ENCODE data around the gene GASK1A.
"Not testable (repeated sequence)": the region's sequence is repeated elsewhere in the genome, so short reads cannot be mapped to it uniquely, and the experiment has no call there.

The GASK1A gene

DNA sequence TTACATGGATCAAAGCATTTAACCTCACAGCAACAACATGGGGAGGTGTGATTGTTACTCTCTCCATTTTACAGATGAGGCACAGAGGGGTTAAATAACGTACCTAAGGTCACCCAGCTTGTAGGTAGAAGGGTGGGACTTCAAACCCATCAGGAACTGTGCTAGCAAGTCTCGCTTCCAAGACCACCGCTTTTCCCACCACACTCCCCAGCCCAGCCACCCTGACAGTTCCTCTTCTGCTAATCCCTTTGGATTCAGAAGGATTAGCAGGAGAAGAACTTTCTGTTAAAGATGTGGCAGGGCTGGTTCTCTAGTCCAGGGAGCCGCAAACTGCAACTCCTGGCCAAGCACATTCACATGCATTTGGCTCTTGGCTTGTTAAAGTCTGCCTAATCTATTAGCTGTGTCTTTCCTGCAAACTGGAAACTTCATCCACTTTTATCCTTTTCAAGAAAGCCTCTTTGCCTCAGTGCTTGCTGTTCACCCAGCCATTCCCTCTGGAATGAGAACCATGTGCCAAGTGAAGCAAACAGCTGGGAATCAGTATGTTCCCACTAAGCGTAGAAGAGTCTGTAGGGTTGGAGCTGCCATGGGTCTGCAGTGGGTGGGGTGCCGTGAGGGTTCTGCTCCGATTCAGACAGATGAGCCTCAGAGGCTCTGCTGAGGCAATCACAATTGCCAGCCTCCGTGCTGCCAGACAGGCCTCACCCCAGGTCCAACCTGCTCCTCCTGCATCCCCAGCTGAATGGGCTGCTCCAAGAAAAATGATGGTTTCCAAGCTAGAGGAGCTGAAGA is 82.2 kb downstream of the GASK1A start:
- peak; percentile 12 for DNase-seq (ENCODE audit: low read depth, low spot score)

DNA sequence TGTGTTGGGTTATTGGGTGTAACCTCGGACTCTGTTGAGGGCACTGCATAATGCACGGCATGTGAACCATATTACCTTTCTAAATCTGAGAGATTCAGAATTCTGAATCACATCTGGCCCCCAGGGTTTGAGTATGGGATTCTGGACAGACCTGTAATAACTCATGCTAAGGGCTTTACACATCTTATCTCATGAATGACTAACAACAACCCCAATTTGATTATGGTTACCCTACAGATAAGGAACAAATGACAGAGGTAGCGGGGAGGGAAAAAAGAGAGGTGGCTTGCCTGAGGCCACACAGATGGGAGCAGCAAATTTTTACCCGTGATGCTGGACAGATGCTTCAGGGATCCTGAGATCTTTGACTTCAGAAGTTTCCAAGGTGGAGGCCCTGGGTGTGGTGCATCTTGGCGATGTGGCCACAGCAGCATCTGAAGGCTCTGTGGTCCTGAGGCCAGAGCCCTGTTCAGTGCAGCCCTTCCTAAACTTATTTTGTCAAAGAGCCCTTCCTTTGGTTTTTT is 83.0 kb downstream of the GASK1A start:
- no peak for DNase-seq (ENCODE audit: low read depth, low spot score)

DNA sequence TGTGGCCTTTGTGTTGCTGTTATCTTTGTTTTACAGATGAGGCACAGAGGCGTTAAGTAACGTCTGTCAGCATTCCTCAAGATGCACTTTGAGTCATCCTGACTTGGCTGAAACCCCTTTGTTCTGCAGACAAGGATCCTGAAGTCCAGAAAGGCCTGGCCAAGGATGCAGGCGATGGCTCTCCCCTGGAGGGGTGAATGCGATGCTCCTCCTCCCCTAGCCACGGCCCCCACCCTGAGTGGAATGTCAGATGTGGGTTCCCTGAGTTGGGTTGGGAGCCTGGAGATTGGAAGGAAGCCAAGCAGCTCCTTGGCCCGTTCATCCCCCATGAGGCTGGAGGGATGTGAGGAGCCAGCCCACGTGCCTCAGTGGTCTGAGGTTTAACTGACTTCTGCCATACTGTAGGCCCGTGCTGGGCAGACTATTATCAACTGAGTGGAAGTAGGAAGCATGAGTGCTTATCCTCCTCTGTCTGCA is 83.5 kb downstream of the GASK1A start:
- DNase-seq (ENCODE audit: low read depth, low spot score), result peak; percentile 63

DNA sequence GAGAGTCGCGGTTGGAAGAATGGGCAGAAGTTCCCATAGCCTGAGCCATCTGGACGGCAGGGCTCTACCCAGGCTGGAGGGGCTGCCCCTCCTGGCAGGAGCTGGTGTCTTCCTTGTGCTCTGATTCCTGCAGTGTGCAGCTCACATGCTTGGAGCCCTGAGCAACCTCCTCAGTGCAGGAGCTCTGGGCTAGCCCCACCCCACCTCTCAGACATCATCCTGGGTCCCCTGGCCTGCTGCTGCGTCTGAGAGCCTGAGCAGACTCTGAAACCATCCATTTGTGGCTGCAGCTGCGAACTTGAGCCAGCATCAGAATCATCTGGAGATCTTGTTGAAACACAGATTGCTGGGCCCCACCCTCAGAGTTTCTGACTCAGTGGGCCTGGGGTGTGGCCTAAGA is 84.0 kb downstream of the GASK1A start:
- no peak for DNase-seq (ENCODE audit: low read depth, low spot score)

DNA sequence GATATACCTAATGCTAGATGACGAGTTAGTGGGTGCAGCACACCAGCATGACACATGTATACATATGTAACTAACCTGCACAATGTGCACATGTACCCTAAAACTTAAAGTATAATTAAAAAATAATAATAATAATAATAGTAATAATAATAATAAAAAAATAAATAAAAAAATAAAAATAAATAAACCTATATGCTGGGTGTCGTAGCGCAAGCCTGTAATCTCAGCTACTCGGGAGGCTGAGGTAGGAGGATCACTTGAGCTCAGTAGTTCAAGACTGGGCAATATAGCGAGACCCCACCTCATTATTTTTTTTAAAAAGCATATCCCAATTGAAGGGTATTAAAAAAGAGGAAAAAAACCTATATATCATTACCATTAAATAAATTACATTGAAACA is 91.6 kb downstream of the GASK1A start:
- DNase-seq (ENCODE audit: low read depth, low spot score), result not testable (repeated sequence)

DNA sequence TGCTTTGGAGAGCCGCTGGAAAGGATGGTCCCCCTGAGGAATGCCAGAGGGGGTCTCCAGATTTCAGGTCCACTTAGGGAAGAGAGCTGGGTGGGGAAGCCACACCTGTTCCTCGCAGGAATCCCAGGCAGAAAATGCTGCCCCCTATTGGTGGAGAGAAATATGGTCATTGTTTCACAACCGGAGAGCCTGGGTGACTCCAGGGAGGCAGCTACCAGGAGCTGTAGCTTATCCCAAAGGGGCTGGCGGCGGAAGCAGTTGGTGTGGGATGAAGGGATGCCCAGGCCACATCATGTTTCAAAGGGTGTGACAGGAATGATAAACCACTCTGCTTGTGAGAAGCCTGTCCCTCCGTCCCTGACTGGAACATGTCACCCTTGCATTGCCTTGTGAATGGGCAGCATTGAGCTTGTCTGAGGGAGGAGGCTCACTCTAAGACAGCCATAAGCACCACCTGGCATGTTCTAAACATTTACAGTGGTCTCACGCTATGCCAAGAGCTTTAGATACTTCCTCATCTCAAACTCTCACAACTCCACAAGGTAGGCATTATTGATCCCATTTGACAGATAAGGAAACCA is 92.3 kb downstream of the GASK1A start:
- peak; percentile 62 for DNase-seq (ENCODE audit: low read depth, low spot score)

DNA sequence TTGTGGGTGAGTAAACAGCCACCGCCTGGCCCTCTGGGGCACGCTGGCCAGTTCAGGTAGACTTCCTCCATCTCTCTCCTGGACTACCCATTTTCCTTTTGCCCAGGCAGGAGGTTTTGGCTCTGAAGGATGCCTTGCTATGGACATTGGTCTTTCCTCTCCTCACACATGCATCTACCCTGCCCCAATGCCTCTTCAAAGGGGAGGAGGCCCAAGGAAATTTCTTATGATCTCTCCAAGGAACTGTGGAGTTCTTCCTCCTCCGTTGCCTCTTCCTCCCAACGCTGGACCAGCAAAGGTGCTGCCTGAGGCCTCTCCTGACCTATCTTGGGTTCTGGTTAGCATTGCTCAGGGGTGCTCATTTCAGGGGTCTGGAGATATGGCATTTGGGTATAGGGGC is 93.2 kb downstream of the GASK1A start:
- no peak for DNase-seq (ENCODE audit: low read depth, low spot score)

DNA sequence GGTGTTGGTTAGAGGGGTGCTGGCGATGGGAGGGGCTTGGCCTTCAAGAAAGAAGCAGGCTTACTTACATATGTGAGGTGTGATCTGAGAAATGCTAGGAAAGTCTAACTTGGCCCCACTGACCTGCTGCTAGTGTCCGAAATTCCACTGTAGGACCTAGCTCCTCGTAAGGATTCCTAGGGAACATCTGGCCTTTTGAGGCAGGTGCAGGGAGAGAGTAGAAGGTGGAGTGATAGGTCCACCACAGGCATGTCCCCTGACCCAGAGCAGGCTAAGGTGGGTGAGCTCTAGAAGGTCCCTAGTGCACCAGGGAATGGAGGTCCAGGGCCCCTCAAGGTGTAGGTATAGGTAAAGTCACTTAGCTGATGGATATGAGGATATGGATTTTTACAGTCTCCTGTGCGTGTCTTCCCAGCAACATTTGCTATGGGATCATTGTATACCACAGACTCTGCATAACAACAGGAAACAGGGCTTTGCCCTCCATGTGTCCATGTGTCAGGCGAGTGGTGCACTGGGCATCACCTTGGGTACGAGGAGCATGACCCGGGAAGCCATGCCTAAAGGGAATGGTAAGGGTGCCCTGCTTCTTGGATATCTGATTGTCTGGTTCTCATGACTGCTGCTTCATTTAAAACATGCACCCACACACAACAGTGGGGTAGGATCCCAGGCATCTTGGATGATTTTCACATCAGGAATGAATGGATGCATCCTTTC is 94.2 kb downstream of the GASK1A start:
- no peak for DNase-seq (ENCODE audit: low read depth, low spot score)

DNA sequence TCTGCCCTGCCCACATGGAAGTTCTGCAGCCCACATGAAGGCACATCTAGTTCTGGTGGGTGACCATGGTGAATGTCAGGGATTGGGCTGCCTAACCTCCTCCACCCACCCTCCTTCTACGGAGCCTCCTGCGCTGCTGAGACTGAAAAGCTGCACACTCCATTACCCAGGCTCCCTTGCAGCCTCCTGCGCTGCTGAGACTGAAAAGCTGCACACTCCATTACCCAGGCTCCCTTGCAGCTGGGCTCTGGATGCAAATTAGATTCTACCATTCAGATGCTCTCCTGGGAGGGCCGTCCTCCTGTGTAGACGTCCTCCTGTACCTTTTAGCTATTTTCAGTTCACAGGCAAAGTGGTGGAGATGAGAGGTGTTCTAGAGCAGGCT is 94.7 kb downstream of the GASK1A start:
- no peak for DNase-seq (ENCODE audit: low read depth, low spot score)

DNA sequence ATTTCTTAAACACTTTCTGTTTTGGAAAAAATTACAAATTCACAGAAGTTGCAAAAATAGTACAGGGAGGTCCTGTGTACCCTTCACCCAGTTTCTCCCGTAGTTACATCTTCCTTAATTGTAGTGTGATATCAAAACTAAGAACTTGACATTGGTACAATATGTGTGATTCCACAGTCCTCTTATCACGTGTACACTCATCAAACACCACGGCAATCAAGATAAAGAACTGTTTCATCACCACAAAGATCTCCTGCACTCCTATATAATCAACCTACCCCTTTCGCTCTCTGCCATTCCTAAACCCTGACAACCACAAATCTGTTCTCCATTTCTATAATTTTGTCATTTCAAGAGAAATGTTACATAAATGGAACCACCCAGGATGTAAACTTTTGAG is 95.4 kb downstream of the GASK1A start:
- DNase-seq (ENCODE audit: low read depth, low spot score), result no peak

DNA sequence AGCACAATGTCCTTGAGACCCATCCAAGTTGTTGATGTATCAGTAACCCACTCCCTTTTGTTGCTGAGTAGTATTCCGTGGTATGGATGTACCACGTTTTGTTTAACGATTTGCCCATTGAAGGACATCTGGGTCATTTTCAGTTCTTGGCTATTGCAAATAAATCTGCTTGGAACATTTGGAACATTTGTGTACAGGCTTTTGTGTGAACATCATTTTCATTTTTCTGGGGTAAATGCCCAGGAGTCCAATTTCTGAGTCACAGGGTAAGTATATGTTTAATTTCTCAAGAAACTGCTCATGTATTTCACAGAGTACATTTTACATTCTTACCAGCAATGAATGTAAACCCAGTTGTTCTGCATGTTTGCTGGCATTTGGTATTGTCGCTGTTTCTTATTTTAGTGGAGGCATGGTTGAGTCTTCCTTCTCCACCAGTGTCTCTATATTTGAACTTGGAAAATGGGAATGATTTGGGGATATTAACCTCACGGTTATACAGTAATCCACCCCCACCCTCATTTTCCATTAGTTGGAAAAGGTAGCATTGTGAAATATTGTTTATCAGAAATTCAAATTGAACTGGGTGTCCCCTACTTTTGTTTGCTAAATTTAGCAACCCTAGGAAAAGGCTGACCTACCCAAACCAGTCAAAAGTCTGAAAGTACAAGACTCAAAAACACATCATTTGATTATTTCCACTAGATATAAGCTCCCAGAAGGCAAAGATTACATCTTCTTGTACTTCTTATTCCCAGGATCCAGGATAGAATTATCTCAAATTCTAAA is 96.0 kb downstream of the GASK1A start:
- DNase-seq (ENCODE audit: low read depth, low spot score), result no peak

DNA sequence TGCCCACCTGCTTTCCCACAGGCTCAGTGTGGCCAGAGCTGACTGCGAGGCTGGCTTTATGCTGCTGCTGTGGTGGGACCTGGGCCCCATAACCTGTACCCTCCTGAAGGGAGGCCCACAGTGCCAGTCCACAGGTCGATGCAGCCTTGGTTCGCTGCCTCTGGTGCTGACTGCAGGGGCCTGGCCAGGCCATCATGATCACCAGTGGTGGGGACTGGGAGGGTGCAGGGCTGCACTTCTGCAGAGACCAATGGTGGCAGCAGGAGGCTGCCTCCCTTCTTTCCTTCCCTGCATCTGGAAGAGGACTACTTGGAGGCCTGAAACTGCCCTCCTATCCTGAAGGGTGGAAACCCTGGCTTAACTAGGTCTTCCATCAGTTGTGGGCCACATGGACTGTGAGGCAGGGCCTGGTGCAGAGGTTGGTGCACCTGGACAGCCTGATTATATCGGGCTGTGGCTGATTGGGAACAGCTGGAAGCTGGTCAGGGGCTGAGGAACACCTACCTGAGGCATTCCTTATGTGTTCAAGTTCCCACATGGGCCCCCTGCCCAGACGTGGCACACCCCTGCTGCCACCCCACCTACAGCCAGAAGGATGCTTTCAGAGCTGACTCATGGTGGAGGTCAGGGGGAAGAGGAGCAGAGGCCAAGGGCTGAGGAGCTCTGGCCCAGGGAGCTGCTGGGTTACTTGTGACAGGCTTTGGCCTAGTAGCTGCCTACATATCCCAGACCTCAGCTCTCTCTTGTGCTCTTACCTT is 97.0 kb downstream of the GASK1A start:
- DNase-seq (ENCODE audit: low read depth, low spot score), result no peak

DNA sequence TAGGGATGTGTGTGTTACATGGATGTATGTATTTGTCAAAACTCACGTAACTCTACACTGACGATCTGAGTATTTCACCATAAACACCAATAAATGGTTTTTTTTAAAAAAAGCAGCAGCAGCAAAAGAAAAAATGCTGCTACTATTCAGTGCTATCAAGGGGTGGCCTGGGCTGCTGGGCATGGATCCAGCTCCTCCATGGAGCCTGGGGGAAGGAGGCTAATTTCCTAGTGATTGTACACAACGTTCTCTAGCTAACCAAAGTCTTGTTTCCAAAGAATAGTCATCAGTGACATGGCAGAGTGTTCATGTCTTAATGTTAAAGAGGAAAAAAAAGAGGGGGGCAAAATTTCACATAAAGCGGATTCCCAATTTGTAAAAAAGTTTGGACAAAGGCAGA is 97.7 kb downstream of the GASK1A start:
- DNase-seq (ENCODE audit: low read depth, low spot score), result no peak

DNA sequence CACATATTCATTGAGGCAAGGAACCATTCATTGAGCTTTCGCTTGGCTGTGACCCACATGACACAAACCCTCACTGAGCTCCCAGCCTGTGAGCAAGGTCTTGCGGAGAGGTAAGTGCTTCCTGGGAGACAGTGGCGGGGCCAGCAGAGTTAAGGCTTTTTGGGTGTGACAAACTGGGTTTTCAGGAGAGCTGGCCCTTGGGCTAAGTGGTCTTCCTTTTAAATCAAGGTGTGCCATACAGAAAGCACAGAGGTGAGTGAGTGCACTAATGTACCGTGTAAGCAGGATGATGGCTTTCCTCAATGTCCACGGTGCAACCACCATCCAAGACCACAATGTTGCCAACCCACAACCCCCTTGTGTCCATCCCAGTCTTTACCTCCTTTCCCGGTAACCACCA is 98.2 kb downstream of the GASK1A start:
- DNase-seq (ENCODE audit: low read depth, low spot score), result no peak

DNA sequence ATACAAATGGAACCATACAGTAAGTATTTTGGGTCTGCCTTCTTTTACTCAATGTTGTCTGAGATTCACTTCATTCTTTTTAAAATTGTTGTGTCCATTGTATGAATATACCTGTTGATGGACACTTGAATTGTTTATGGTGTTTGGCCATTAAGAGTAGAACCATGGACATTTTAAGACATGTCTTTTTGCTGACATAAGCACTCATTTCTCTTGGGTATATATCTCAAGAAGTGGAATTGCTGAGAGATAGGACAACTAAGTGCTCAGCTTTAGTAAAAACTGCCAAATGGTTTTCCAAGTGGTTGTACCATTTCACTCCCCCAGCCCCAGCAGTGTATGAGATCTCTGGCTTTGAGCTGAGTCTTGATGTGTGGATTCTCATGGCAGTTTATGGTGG is 98.6 kb downstream of the GASK1A start:
- no peak for DNase-seq (ENCODE audit: low read depth, low spot score)

DNA sequence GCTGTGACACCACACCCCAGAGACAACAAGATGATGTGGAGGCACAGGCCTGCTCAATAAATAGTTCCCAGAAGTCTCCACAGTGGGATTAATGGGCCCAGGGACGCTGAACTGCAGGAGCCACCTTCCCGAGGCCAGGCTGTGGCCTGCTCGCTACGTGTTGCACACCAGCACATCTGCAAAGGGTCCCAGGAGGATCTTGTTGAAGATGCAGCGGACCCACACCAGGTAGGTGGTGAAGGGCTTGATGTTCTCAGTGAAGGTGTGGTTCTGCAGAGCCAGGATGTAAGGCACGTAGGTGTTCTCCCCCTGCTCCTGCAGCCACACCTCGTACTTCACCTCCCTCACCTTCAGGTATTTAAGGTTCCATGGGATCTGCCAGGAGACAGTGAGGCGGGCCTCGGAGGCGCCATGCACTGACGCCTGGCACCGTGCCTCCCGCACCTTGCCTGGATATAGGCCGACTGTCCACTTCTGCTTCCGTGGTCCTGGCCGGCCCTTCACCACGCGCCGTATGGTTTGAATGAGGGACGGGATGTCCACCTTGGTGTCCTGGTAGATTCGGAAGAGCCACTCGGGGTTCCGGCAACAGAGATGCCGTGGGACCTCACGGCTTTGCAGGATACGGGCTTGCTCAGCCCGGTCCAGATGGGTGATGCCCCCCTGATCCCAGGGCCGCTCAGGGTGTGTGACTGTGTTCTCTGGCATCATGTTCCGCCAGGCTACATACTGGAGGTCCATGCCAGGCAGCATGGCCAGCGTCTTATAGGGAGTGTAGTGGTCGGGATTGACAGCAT is 100.6 kb downstream of the GASK1A start:
- no peak for DNase-seq (ENCODE audit: low read depth, low spot score)

DNA sequence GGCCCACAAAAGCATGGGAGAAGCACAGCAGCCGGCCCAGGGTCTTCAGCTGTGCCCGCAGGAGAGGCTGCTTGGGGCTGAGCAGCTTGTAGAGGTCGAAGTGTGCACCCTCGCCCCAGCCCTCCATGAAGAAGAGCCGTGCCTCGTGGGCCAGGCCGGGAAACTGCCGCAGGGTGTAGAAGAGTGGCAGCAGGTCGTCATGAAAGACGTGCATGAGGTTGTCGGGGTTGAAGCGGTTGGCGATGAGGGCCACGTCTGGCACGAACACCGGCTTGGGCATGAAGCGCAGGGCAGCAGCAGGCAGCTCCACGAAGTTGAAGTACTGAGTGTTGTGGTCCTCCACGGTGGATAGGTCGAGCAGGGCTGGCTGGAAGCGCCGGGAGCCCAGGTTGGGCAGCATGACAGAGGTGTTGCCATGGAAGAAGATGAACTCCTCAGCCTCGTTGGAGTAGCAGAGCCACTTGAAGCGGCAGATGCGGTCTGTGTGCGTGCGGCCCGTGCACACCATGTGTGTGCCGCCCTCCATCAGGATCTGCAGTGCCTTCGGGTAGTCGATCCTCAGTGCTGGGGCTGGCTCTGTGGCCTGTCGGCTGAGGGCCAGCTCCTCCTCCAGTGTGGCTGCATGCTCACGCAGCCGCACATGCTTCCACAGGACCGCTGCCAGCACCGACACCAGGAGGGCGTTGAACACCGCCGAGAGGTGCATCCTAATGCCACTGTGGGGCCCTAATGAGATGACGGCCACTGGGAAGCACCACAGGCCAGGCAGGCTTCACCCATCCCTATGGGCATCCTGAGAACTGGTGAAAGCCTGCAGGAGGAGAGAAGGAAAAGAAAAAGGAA is 101.8 kb downstream of the GASK1A start:
- DNase-seq (ENCODE audit: low read depth, low spot score), result no peak

DNA sequence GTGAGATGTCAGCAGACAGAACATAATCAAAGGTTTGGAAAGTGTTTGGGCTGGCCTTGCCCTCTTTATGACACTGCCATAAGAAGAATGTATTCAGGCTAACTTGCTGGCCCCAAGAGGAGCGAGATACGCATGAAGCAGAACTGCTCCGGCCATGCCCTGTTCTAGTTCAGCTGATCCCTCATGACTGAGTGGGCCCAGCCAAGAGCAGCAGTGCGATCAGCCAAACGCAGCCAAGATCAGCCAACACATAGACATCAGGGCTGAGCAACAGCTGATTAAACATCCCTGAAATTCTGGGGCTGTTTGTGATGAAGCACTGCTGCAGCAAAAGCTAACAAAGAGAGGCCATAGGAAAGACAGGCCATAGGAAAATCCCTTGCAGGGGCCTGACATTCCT is 102.7 kb downstream of the GASK1A start:
- no peak for DNase-seq (ENCODE audit: low read depth, low spot score)

DNA sequence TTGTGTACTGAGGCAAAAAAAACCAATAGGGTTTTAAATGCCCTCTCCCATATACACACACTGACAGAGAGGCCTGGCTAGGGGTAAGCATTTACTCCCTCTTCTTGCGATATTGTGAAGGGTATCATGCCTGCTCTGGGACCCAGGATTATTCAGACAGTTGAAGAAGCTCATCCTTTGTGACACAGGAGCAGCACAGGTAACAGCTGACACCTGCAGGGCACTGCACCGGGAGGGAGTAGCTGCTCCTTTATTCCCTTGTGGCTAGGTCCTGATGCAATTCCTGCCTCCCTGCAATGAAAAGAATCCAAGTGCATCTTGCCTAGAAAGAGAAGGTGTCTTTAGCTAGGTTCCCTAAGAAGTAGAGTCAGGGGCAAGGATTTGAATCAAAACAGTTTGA is 103.3 kb downstream of the GASK1A start:
- no peak for DNase-seq (ENCODE audit: low read depth, low spot score)

Measured in ELF-1 (cell line).